ENCODE results near the gene MX1.
"Not testable (repeated sequence)": the region's sequence is repeated elsewhere in the genome, so short reads cannot be mapped to it uniquely, and the experiment has no call there.

The MX1 gene

GRCh38 chr21:41410361-41410760 lies 15.7 kb upstream of the MX1 start:
- DNase-seq, result no peak

GRCh38 chr21:41410767-41411448 lies 15.1 kb upstream of the MX1 start:
- DNase-seq, result no peak

GRCh38 chr21:41411449-41412089 lies 14.5 kb upstream of the MX1 start:
- DNase-seq, result no peak

GRCh38 chr21:41417505-41417904 lies 8.5 kb upstream of the MX1 start:
- DNase-seq, result not testable (repeated sequence)

GRCh38 chr21:41418393-41418792 lies 7.6 kb upstream of the MX1 start:
- DNase-seq, result no peak

GRCh38 chr21:41418956-41419680 lies 6.9 kb upstream of the MX1 start:
- no peak for DNase-seq

- DNase-seq, result peak; percentile 43
These were observed 5.8 kb upstream of the MX1 start for GRCh38 chr21:41419921-41420862.

- DNase-seq, result not testable (repeated sequence)
These were observed 5.0 kb upstream of the MX1 start for GRCh38 chr21:41420998-41421397.

GRCh38 chr21:41422546-41423304 lies 3.3 kb upstream of the MX1 start:
- DNase-seq, result no peak

GRCh38 chr21:41423305-41423636 lies 2.8 kb upstream of the MX1 start:
- DNase-seq, result not testable (repeated sequence)

GRCh38 chr21:41425588-41425953 lies 468 bp upstream of the MX1 start:
- DNase-seq, result no peak

GRCh38 chr21:41426676-41427404 lies 801 bp downstream of the MX1 start:
- peak; percentile 38 for DNase-seq

GRCh38 chr21:41427556-41427955 lies 1.5 kb downstream of the MX1 start:
- no peak for DNase-seq

- no peak for DNase-seq
These were observed 2.3 kb downstream of the MX1 start for GRCh38 chr21:41428311-41428710.

- DNase-seq, result no peak
These were observed 2.8 kb downstream of the MX1 start for GRCh38 chr21:41428847-41429246.

- DNase-seq, result no peak
These were observed 3.3 kb downstream of the MX1 start for GRCh38 chr21:41429305-41429704.

- no peak for DNase-seq
These were observed 4.0 kb downstream of the MX1 start for GRCh38 chr21:41429925-41430491.

- DNase-seq, result no peak
These were observed 5.9 kb downstream of the MX1 start for GRCh38 chr21:41431788-41432548.

- DNase-seq, result no peak
These were observed 6.8 kb downstream of the MX1 start for GRCh38 chr21:41432562-41433460.
